A549 (cell line): ENCODE results near the gene SALL4. TPM values are rescaled to one million over a fixed set of nuclear protein-coding genes. Genes with fewer than 3 reads are reported as not detected.

Experiments used
- ATAC-seq, 2 experiments: fragments of 200-7000 bp in 1 of 2; fragments of >200 bp in 1 of 2; cut with Nextera tagmentation in 1 of 2; cut with Tn5 transposase in 1 of 2; 3 replicates each; pipeline versions ENCODE4 v1.8.0 to v1.9.1; 2018 to 2020; ENCODE audit warnings: mild to moderate bottlenecking in 1 of 2, moderate library complexity in 1 of 2
- CTCF ChIA-PET: fragments of 300-600 bp; sonication (Branson Sonifier 250); formaldehyde crosslinking; extraction: SDS; loops from one replicate; lab custom pipeline; 2021; ENCODE audit warnings: antibody characterized with exemption, inconsistent platforms; lab: Yijun Ruan, JAX
- POLR2A ChIA-PET: fragments of 350-600 bp; formaldehyde crosslinking; extraction: SDS; loops from one replicate; lab custom pipeline; 2021; ENCODE audit warnings: antibody characterized with exemption, inconsistent platforms; lab: Yijun Ruan, JAX
- DNase-seq, 2 experiments: peaks; one replicate each; pipeline versions ENCODE4 v3.0.0 to v3.0.0-alpha.2; 2011 to 2016; ENCODE audit warnings: low read depth in 1 of 2, low spot score in 1 of 2
- FAIRE-seq: peaks from 2 replicates; lab custom pipeline; 2011; peaks lifted over from hg19 to GRCh38; lab: Jason Lieb, UNC
- H3K27ac ChIP-seq, 2 experiments: fragments of >200 bp; sonication (Bioruptor Twin); formaldehyde crosslinking; 3 replicates each; pipeline ENCODE4 v1.5.1; 2016 to 2017
- H3K4me1 ChIP-seq: fragments of >200 bp; sonication (Bioruptor Twin); formaldehyde crosslinking; 3 replicates; pipeline ENCODE4 v1.6.1; 2016
- H3K4me2 ChIP-seq: fragments of >200 bp; sonication (Bioruptor Twin); formaldehyde crosslinking; 3 replicates; pipeline ENCODE4 v1.6.1; 2016
- H3K4me3 ChIP-seq: fragments of >200 bp; sonication (Bioruptor Twin); formaldehyde crosslinking; 3 replicates; pipeline ENCODE4 v1.5.1; 2016
- H3K9me3 ChIP-seq: fragments of >200 bp; sonication (Bioruptor Twin); formaldehyde crosslinking; 3 replicates; pipeline ENCODE4 v1.6.1; 2016
- BCL3 ChIP-seq: fragments of >200 bp; sonication (Bioruptor Twin); formaldehyde crosslinking; IDR thresholded peaks from 3 replicates; pipeline ENCODE4 v1.6.1; 2016
- BHLHE40 ChIP-seq: IDR thresholded peaks from 2 replicates; pipeline ENCODE4 v1.6.1; 2012; ENCODE audit warnings: low read depth, low read length, inconsistent platforms
- CBX2 ChIP-seq: fragments of 200-600 bp; sonication (generic); IDR thresholded peaks from 2 replicates; pipeline ENCODE4 v1.6.1; 2016; ENCODE audit warnings: low read depth, mild to moderate bottlenecking, borderline replicate concordance
- CEBPB ChIP-seq, 2 experiments: fragments of >200 bp in 1 of 2; sonication (Bioruptor Twin) in 1 of 2; formaldehyde crosslinking in 1 of 2; IDR thresholded peaks; 2 replicates each; pipeline ENCODE4 v1.6.1; 2012 to 2016
- EHF ChIP-seq: fragments of 250-450 bp; sonication (Bioruptor Pico); IDR thresholded peaks from 2 replicates; pipeline ENCODE4 v1.5.0; 2020; ENCODE audit warnings: mild to moderate bottlenecking
- ELK1 ChIP-seq: fragments of 150-350 bp; IDR thresholded peaks from 2 replicates; pipeline ENCODE4 v1.6.1; 2014; ENCODE audit warnings: low read depth, mild to moderate bottlenecking, low read length
- FOSB ChIP-seq: fragments of 250-450 bp; sonication (Bioruptor Pico); IDR thresholded peaks from 2 replicates; pipeline ENCODE4 v1.5.0; 2020; ENCODE audit warnings: mild to moderate bottlenecking, moderate library complexity
- FOXS1 ChIP-seq: fragments of 250-450 bp; sonication (Bioruptor Pico); IDR thresholded peaks from 2 replicates; pipeline ENCODE4 v1.5.0; 2020; ENCODE audit warnings: mild to moderate bottlenecking, moderate library complexity
- GATA3 ChIP-seq: IDR thresholded peaks from 2 replicates; pipeline ENCODE4 v1.6.1; 2012; ENCODE audit warnings: borderline replicate concordance
- HES2 ChIP-seq: fragments of >200 bp; sonication (Bioruptor Twin); formaldehyde crosslinking; IDR thresholded peaks from 2 replicates; pipeline ENCODE4 v1.6.1; 2016
- HMGXB4 ChIP-seq: fragments of 250-450 bp; sonication (Bioruptor Pico); IDR thresholded peaks from 2 replicates; pipeline ENCODE4 v1.5.0; 2021; ENCODE audit warnings: mild to moderate bottlenecking, moderate library complexity, borderline replicate concordance
- HOXA7 ChIP-seq: fragments of 250-450 bp; sonication (Bioruptor Pico); IDR thresholded peaks from 2 replicates; pipeline ENCODE4 v1.5.0; 2020; ENCODE audit warnings: mild to moderate bottlenecking, moderate library complexity
- HOXB5 ChIP-seq: fragments of 250-450 bp; sonication (Bioruptor Pico); IDR thresholded peaks from 2 replicates; pipeline ENCODE4 v1.5.0; 2020; ENCODE audit warnings: mild to moderate bottlenecking, moderate library complexity
- KDM5A ChIP-seq: fragments of 200-600 bp; sonication (generic); IDR thresholded peaks from 2 replicates; pipeline ENCODE4 v1.6.1; 2016; ENCODE audit warnings: antibody characterized with exemption, mild to moderate bottlenecking
- MAFK ChIP-seq: fragments of 450-650 bp; IDR thresholded peaks from 2 replicates; pipeline ENCODE4 v1.6.1; 2014; ENCODE audit not compliant: partially characterized antibody
- MAZ ChIP-seq: fragments of 150-350 bp; IDR thresholded peaks from 2 replicates; pipeline ENCODE4 v1.6.1; 2014; ENCODE audit warnings: antibody characterized with exemption, low read depth, low read length, borderline replicate concordance
- POLR2AphosphoS2 ChIP-seq: conservative IDR thresholded peaks from 2 replicates; pipeline ENCODE4 v1.6.1; 2012; ENCODE audit warnings: low read length, improper control_type of control experiment, inconsistent platforms
- RCOR1 ChIP-seq: fragments of 150-350 bp; IDR thresholded peaks from 2 replicates; pipeline ENCODE4 v1.6.1; 2014; ENCODE audit warnings: antibody characterized with exemption, low read length, low read depth
- REST ChIP-seq: fragments of 200-600 bp; sonication (generic); IDR thresholded peaks from 2 replicates; pipeline ENCODE4 v1.6.1; 2016; ENCODE audit warnings: antibody characterized with exemption, mild to moderate bottlenecking, moderate library complexity
- RFX5 ChIP-seq: fragments of 450-650 bp; IDR thresholded peaks from 2 replicates; pipeline ENCODE4 v1.7.1; 2014; ENCODE audit warnings: antibody characterized with exemption, mild to moderate bottlenecking, moderate library complexity
- SREBF2 ChIP-seq: fragments of 450-650 bp; IDR thresholded peaks from 2 replicates; pipeline ENCODE4 v1.6.1; 2014; ENCODE audit warnings: mild to moderate bottlenecking, moderate library complexity
- TP53 ChIP-seq: fragments of 250-450 bp; sonication (Bioruptor Pico); IDR thresholded peaks from 2 replicates; pipeline ENCODE4 v1.5.0; 2021; ENCODE audit warnings: mild to moderate bottlenecking, moderate library complexity
- USF2 ChIP-seq: fragments of 450-650 bp; IDR thresholded peaks from 2 replicates; pipeline ENCODE4 v1.6.1; 2014; ENCODE audit warnings: antibody characterized with exemption
- ZSCAN20 ChIP-seq: fragments of 250-450 bp; sonication (Bioruptor Pico); IDR thresholded peaks from 2 replicates; pipeline ENCODE4 v1.8.0; 2022; ENCODE audit warnings: mild to moderate bottlenecking, moderate library complexity
- WGBS: methylation state at CpG from one replicate; pipeline ENCODE4 v1.1.6; 2017; ENCODE audit errors: missing lambda C conversion rate; 5-methylcytosine and 5-hydroxymethylcytosine counted together
- polyA plus RNA-seq, 4 experiments: library from polyadenylated mRNA; depleted of rRNA in 3 of 4; stranded (reverse); fragments of >200 nt; fragmentation: RNase III in 1 of 4; extraction: RNeasy Plus Mini Kit Qiagen cat#74134 plus additional on column Dnase treatment in 1 of 4; gene quantifications; 2 replicates in 3 of 4; 3 replicates in 1 of 4; pipeline ENCODE4 v1.2.3, GENCODE V29; 2011 to 2017

The SALL4 gene
- polyA plus RNA-seq, 2 of the 4 experiments (the other 2 are of a cell fraction): 2.3 to 7.6 TPM

- FAIRE-seq (no peak), DNase-seq (no peak), ATAC-seq (no peak)
- TF ChIP-seq FOSB (CRISPR knock-in tag): no peak
- peak; percentile 79 to 90; a peak in 3 of 4 replicates for TF ChIP-seq CEBPB (IDR thresholded peaks at IDR 0.05)
- Histone ChIP-seq H3K4me3 (no peak overlapping the region), H3K4me1 (peaks cover 11% of the 10 kb centered on the region), H3K4me2 (no peak overlapping the region), H3K9me3 (no peaks in the 10 kb centered on the region), H3K27ac (no peak overlapping the region)
- 85% methylated on average over 7 of the region's 7 CpGs for whole genome bisulfite sequencing
- ChIA-PET POLR2A (no interaction called here), CTCF (interaction anchor here (1.2 to 2.0 kb wide), 4 partner anchors 13 to 805 kb away, joined by 3 to 11 read pairs (median 4); no protein-coding TSS in a partner anchor)
These were observed 9.4 kb downstream of the SALL4 start for GRCh38 chr20:51792960-51793359.

- ChIA-PET CTCF (interaction anchor here (0.6 to 2.6 kb wide), 7 partner anchors 9 to 804 kb away, joined by 3 to 11 read pairs (median 4); no protein-coding TSS in a partner anchor), POLR2A (no interaction called here)
- no peak overlapping the region for H3K4me2 ChIP-seq
- no peak for TF ChIP-seq POLR2AphosphoS2
- TF ChIP-seq ZSCAN20 (CRISPR knock-in tag): no peak
- TF ChIP-seq CBX2: no peak
- no peak for TF ChIP-seq BHLHE40
- TF ChIP-seq RFX5: no peak
- TF ChIP-seq KDM5A: no peak
- no peak for TF ChIP-seq SREBF2
- TF ChIP-seq HES2: no peak
- TF ChIP-seq USF2: no peak
- no peak for TF ChIP-seq MAFK
- no peak for TF ChIP-seq RCOR1
- no peak for TF ChIP-seq BCL3
- no peak for TF ChIP-seq HOXA7 (CRISPR knock-in tag)
- TF ChIP-seq REST: no peak
- DNase-seq (no peak), FAIRE-seq (no peak), ATAC-seq (no peak)
- no peak overlapping the region for H3K27ac ChIP-seq
- H3K4me1 ChIP-seq: no peaks in the 10 kb centered on the region
- no peaks in the 10 kb centered on the region for H3K9me3 ChIP-seq
- WGBS: 87% methylated on average over 13 of the region's 13 CpGs
- H3K4me3 ChIP-seq: no peak overlapping the region
These were observed 10.7 kb downstream of the SALL4 start for GRCh38 chr20:51791626-51792025.

- ChIA-PET POLR2A (no interaction called here), CTCF (interaction anchor here (0.9 to 2.6 kb wide), 5 partner anchors 9 to 43 kb away, joined by 3 to 11 read pairs (median 4); no protein-coding TSS in a partner anchor)
- 94% methylated on average over 16 of the region's 17 CpGs for WGBS
- TF ChIP-seq HMGXB4 (CRISPR knock-in tag) (no peak), ELK1 (no peak), MAZ (no peak), GATA3 (no peak), TP53 (no peak), EHF (CRISPR knock-in tag) (no peak), HOXB5 (no peak), FOXS1 (CRISPR knock-in tag) (no peak)
- DNase-seq (no peak), ATAC-seq (no peak), FAIRE-seq (no peak)
- Histone ChIP-seq H3K4me3 (no peak overlapping the region), H3K27ac (no peak overlapping the region), H3K4me2 (no peak overlapping the region), H3K9me3 (no peaks in the 10 kb centered on the region), H3K4me1 (no peaks in the 10 kb centered on the region)
These were observed 12.1 kb downstream of the SALL4 start for GRCh38 chr20:51790256-51790655.
